CD1c-positive myeloid dendritic cell (primary cell): ENCODE data around the gene PROB1.
"Not testable (repeated sequence)": the region's sequence is repeated elsewhere in the genome, so short reads cannot be mapped to it uniquely, and the experiment has no call there.

ENCODE experiments used
- DNase-seq: peaks from one replicate; pipeline ENCODE4 v3.0.0-alpha.2; 2016; ENCODE audit errors: extremely low spot score

Gene PROB1

DNA sequence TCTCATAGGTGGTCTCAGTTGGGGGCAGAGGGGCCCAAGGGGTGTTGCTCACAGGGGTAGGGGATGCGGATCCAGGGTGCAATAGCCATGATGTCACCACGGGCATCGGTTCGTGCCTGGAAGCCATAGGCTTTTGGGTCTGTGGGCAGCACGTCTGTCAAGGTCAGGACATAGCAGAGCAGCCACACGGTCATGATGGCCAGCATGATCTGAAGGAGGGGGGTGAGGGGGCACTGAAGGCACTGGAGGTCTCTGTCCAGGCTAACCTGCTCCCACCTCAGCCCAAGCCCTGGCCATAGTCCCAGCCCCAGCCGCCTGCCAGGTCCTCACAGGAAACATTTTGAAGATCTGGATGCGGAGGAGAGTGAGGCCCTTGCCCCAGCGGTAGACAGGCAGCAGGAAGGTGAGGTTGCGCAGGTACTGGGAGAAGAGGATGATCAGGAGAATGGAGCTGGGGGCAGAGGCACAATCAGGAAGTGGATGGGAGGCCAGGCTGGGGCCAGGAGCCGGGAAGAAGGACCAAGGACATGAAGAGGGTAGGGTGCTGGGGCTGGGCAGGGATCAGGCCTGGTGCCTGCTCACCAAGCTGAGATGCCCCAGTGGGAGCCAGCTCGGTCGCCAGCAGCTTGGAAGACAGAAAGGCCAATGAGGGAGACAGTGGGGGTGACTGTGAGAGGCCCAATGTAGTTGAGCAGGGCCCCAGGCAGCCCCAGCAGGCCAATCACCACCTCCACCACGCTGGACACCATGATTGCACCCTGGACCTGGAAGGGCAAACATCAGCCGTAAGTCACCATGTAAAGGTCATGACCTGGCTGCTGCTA, 15.1 kb downstream of the PROB1 start:
- DNase-seq = no peak

DNA sequence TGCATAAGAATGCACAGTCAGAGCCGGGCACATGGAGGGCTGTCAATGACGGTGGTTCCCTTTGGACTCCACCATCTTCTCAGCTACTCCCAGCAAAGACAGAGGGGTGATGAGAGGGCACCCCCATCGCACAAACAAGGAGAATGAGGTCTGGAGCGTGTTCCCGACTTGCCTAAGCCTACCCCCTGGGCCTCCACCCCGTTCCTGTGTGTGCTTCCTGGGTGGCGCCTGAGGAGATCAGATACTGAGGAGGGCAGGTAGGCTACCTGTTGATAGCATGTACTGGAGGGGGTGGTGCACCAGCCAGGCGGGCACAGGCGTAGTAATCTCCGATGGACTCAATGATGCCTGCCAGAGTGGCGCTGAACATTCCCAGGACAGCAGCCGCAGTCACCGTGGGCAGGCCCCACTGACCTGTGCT, 16.0 kb downstream of the PROB1 start:
- no peak for DNase-seq

DNA sequence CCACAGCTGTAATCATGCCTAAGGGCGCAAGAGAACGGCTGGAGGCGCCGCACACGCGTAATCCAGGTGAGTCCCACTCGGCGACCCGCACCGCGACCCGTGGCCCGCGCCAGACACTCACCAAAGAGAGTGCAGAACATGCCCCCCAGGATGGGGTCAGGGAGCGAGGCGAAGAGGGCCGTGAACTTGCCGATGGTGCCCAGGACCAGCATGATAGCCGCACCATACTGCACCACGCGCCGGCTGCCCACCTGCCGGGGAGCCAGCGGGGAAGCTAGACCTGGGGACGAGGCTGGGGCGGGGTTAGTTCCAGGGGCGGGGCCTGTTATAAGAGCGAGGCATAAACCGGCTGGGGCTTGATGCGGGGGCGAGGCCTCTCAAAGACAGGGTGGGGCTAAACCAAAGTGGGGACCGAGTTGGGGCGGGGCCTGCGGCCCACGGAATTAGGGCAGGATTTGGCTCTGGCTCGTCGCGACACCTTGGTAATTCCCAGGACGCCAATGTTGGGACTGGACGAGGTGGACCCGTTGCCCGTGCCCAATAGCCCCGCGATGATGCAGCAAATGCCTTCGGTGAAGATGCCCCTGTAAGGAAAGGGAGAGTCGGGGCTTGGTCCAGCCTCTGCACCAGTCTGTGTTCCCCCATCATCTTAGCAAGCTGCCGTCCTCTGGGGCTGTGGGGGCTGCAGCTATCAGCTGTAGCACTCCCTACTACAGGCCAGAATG, 16.6 kb downstream of the PROB1 start:
- no peak for DNase-seq

DNA sequence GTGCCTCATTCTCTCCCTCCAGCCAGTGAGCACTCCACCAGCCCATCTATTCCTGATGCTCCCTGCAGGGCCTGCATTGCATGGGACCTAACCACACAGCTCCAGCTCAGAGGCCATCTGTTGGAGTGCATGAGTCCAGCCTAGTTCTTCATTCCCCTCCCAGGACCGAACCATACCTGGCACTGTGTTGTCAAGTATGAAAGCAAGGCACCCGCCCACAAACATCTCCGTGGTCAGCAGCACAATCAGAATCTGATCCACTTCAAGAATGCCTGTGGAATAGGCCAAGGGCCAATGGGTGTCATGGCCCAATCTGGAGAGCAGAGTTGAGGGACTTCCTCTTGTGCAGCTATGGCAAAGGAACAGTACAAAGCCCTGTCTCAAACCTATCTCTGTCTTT, 17.7 kb downstream of the PROB1 start:
- no peak for DNase-seq

DNA sequence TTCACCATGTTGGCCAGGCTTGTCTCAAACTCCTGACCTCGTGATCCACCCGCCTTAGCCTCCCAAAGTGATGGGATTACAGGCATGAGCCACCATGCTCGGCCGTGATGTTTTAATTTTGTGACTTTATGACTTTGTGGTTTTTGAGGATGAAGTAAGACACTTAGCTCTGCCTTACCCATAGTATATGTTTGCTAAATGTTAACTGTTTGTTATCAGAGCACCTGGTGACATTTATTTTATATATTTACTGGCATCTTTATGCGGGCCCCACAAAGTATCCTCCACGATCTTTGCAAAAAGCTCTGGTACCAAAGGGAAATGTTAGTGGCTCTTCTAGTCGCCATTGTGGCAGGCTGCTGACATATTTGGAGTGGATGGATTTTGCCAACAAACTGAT, 18.5 kb downstream of the PROB1 start:
- no peak for DNase-seq

DNA sequence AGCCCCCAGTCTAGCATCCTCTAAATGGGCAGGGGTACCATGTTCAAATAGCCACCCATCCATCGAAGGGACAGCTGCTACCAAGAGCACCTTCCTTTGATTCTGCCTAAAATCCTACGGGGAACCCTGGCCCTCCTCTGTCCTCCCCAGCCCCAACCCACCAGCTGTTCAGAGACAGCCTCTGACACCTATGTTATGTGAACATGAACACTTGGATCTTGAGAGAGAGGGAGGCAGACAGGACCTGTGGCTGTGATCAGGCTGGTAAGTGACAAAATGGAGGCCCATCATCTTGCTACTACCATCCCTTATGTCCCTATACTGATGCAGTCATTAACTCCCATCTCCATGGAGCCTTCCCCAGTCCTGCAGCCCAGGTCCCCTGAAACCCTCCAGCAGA, 20.0 kb downstream of the PROB1 start:
- no peak for DNase-seq

DNA sequence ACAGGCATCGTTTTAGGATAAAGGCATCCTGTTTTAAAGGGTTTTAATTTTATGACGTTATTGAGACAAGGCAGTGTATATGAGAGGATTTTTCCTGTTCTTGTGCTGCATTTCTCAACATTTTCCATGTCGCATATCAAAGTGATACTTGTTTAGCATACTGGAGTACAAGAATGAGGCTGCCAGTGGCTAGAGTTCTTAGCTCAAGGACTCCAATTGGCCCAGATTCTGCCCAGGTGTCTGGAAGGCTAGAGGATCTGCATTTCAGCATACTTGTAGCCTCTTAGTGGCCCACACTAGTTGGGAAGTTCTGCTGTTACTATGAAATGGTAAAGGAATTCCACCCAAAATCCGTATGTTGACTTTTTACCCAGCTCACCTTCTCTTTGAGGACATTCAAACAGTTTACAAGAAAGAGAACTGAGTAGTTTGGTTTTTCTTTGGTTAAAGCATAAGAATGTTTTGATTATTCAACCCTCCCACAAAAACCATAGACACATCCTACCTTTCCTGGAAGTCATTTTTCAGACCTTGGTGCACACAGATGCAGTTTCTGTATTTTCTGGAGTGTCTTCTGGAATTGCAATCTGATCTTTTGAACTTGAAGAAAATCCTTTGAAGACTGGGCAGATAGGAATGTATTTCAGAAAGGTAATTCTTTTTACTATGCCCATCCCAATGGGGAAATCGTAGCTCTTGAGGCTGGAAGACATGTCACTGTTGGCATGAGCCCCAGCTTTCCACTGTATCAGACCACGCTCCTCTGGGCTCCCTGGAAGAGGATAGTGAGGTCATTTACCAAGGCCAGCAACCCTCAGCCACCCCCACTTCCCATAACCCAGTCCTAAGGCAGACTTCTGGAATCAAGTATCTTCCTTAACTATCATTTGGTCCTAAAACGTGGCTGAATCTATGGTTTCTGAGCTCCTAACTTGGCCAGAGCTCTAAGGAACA, 23.1 kb downstream of the PROB1 start:
- no peak for DNase-seq

DNA sequence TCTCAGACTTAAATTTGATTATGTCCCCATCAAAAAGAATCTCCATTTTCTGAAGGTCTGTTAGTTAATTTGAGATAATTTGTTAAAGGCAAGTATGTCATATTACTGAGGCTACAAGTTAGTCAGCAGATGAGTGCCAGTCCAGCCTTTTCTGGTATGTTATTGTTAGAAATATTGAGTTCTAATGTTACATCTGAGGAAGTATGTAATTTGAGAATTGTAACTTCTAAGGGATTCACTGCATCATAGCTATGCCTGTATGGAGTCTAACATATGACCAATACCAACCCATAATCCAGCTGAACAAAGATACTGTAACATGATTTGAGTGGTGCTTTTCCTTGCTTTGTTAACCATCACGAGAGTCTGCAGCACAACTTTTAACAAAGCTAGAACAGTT, 25.7 kb downstream of the PROB1 start:
- DNase-seq = no peak

DNA sequence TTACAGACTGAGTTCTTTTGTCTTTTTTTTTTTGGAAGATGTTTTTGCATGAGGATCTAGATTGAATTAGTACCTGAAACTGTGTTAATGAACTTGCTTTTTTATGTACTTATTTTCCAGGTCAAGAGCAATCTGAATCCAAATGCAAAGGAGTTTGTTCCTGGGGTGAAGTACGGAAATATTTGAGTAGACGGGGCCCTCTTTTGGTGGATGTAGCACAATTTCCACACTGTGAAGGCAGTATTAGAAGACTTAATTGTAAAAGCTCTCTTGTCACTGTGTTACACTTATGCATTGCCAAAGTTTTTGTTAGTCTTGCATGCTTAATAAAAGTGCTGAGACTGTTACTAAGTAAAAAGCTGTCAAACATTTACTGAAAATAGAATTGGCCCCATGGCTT, 26.3 kb downstream of the PROB1 start:
- no peak for DNase-seq

DNA sequence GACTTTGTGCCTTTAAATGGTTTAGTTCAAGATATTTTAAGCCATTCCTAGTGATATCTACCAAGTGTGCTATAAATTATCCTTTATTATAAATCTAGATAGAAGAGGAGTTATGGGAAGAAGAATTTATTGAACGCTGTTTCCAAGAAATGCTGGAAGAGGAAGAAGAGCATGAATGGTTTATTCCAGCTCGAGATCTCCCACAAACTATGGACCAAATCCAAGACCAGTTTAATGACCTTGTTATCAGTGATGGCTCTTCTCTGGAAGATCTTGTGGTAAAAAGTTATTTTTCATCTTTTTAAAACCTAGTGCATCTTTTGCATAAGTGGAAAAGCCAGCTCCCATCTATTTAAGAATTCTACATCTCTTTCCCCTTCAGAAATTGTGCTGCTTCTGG, 30.4 kb downstream of the PROB1 start:
- no peak for DNase-seq

DNA sequence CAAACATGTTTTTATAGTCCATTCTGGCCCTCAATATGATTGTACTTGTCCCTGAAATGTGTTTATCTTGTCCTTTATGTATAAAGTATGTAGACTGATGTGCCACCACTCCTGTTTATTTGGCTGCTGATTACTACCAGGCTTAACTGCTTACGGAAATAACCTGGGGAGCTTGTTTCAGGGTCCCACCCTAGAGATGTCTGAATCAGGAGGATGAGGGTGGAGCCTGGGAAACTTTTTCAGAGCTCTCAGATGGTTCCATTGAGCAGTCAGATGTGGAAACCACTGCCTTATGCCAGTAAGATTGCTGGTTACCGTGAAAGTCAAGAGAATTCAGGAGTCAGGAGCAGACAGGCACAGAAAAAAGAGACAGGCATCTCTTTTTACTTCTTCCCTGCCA, 31.0 kb downstream of the PROB1 start:
- no peak for DNase-seq

DNA sequence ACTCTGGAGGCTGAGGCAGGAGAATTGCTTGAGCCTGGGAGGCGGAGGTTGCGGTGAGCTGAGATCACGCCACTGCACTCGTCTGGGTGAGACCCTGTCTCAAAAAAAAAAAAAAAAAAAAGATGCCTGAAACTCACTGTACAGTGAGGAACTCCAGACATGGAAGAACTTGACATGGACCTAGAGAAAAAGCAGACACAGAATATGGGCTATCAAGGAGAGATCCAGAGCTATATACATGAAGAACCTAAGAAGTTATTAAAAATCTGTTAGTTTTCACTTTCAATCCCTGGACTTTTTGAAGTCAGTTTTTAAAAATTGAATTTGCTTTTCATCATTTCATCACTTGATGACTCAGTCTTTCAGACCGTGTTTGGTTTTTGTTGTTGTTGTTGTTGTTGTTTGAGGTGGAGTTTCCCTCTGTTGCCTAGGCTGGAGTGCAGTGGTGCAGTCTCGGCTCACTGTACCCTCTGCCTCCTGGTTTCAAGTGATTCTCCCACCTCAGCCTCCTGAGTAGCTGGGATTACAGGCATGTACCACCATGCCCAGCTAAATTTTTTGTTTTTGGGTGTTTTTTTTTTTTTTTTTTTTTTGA, 33.0 kb downstream of the PROB1 start:
- DNase-seq = no peak

DNA sequence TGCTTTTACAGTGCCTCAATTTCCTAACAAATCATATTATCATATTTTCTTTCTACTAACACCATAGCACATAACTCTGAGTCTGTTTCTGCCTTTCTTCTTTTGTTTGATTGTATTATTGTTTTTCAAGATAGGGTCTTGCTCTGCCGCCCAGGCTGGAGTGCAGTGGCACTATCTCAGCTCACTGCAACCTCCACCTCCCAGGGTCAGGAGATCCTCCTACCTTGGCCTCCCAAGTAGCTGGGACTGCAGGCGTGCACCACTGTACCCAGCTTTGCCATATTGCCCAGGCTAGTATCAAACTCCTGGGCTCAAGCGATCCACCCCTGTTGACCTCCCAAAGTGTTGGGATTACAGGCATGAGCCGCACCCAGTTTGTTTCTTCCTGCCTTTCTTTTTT, 34.5 kb downstream of the PROB1 start:
- no peak for DNase-seq

DNA sequence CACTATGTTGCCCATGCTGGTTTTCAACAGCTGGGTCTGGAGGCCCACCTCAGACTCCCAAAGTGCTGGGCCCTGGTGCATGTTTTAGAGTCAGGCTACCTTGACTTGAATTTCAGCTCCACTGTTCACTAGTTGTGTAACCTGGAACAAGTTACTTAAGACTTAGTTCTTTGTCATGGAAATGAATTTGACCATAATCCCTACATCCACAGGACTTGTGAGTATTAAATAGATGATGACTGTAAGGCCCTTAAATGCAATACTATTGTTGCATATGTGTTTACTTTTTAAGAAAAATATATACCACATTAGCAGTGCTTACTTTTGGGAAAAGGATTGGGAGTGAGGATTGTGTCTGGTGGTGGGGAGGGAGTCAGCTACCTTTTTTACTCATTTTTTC, 36.8 kb downstream of the PROB1 start:
- no peak for DNase-seq

DNA sequence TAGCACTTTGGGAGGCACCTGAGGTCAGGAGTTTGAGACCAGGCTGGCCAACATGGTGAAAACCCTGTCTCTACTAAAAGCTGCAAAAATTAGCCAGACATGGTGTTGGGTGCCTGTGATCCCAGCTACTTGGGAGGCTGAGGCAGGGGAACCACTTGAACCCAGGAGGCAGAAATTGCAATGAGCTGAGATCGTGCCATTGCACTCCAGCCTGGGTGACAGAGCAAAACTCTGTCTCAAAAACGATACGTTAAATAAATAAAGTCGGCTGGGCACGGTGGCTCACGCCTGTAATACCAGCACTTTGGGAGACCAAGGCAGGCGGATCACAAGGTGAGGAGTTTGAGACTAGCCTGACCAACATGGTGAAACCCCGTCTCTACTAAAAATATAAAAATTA, 39.0 kb downstream of the PROB1 start:
- DNase-seq = not testable (repeated sequence)

DNA sequence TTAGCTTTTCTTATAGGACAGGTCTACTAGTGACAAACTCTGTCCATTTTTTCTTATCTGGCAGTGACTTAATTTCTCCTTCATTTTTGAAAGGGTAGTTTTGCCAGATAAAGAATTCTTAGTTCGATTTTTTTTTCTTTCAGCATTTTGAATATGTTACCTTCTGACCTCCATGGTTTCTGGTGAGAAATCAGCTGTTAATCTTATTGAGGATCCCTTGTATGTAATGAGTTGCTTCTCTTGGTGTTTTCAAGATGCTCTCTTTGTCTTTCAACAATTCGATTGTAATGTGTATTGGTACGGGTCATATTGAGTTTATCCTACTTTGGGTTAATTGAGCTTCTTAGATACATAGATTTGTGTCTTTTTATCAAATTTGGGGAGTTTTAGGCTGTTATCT, 40.7 kb downstream of the PROB1 start:
- DNase-seq = no peak

DNA sequence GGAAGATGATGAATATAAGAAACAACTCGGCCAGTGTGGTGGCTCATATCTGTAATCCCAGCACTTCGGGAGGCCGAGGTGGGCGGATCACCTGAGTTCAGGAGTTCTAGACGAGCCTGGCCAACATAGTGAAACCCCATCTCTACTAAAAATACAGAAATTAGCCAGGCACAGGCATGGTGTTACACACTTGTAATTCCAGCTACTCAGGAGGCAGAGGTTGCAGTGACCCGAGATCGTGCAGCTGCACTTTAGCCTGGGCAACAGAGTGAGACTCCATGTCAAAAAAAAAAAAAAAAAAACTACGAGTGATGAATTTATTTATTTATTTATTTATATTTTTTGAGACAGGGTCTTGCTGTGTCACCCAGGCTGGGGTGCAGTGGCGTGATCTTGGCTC, 47.0 kb downstream of the PROB1 start:
- DNase-seq = not testable (repeated sequence)

DNA sequence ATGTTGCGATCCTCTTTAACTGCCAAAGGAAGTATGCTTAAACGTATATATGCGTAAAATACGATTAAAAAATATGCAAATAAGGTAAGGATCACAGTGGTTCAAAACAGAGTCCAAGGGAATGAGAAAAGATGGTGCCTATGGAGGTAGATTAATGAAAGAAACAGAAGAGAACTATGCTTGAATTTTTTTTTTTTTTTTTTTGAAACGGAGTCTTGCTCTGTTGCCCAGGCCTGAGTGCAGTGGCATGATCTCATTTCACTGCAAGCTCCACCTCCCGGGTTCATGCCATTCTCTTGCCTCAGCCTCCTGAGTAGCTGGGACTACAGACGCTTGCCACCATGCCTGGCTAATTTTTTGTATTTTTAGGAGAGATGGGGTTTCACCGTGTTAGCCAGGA, 49.5 kb downstream of the PROB1 start:
- DNase-seq = not testable (repeated sequence)

DNA sequence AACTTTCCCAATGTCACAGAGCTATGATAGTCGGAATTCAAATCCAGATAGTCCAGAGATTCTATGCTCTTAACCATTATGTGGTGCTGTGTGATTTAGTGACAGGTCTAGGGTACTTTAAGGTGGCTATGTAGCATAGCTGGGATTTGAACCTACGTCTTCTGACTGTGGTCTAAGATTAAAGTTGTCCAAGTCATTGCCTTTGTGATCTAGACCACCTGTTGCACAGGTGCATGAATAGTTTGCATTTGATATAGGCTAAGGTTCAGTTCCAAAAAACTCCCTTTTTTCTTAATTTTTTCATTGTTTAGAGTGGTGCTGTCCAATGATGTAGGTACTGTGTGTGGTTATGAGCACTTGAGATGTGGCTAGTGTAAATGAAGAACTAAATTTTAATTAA, 50.7 kb downstream of the PROB1 start:
- no peak for DNase-seq

DNA sequence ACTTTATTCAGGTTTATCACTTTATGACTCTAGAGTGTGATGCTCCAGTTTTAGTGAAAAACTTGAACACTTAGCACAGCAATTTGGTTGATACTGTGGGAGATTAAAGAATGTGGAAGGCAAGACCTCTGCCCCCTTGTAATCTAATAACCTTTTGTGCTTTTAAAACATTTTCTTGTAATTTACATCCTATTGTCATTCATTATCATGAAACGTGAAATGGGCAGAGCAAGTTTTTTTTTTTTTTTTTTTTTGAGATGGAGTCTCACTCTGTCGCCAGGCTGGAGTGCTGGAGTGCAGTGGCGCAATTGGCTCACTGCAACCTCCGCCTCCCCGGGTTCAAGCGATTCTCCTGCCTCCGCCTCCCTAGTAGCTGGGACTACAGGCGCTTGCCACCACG, 51.4 kb downstream of the PROB1 start:
- DNase-seq = no peak

DNA sequence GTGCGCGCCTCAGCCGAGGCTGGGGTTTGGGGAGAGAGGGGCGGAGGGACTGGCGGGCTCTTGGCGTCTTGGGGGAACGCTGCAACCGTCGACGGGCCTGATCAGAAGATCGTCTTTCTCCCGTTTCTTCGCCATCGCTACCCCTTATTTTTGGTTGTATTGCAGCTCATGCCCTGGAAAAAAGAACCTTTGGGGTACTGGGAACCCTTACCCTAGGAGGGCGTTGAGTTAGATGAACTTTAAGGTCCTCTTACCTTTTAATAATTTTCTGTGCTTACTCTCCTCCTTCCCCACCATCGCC, 52.5 kb downstream of the PROB1 start:
- no peak for DNase-seq
